Fibroblast of mammary gland (primary cell): ENCODE results near the gene GFRA4.

ENCODE experiments used
- DNase-seq: peaks from one replicate; pipeline ENCODE4 v3.0.0-alpha.2; 2010; ENCODE audit warnings: low read depth
- H3K4me3 ChIP-seq: 2 replicates; pipeline ENCODE4 v1.5.1; 2011; ENCODE audit warnings: low read depth, mild to moderate bottlenecking, low read length, moderate library complexity; ENCODE audit not compliant: control insufficient read depth
- TF ChIP-seq, protein P1 (sequence below): conservative IDR thresholded peaks from 2 replicates; pipeline ENCODE4 v1.5.1; 2011; ENCODE audit warnings: low read depth, low read length, inconsistent platforms; ENCODE audit not compliant: control insufficient read depth, insufficient read depth

GFRA4 gene

GRCh38 chr20:3687655-3688054 is 24.5 kb upstream of the GFRA4 start:
- TF ChIP-seq, protein P1, sequence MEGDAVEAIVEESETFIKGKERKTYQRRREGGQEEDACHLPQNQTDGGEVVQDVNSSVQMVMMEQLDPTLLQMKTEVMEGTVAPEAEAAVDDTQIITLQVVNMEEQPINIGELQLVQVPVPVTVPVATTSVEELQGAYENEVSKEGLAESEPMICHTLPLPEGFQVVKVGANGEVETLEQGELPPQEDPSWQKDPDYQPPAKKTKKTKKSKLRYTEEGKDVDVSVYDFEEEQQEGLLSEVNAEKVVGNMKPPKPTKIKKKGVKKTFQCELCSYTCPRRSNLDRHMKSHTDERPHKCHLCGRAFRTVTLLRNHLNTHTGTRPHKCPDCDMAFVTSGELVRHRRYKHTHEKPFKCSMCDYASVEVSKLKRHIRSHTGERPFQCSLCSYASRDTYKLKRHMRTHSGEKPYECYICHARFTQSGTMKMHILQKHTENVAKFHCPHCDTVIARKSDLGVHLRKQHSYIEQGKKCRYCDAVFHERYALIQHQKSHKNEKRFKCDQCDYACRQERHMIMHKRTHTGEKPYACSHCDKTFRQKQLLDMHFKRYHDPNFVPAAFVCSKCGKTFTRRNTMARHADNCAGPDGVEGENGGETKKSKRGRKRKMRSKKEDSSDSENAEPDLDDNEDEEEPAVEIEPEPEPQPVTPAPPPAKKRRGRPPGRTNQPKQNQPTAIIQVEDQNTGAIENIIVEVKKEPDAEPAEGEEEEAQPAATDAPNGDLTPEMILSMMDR, result no peak
- no peak overlapping the region for H3K4me3 ChIP-seq
- peak; percentile 83 for DNase-seq

DNA sequence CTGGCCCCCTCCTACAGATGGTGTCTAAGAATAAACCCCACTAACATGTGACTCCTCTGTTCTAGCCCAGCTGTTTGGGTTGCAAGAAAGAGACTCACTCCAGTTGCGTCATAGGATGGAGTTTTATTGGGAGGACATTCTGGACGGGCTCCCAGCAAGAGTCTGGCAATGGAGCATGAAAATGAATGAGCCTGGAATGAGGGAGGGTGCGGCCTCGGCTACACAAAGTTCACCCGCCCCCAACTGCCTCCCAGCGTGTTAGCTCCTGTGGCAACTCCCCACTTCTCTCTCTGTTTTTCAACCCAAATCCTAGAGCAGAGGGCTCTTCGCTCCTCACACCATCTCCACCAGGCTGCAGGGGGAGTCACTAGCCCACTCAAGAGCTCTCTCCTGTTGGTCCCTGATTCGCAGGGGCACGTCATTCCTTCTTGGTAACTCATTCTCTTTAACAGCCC is 23.7 kb upstream of the GFRA4 start:
- H3K4me3 ChIP-seq, result no peak overlapping the region
- DNase-seq, result peak; percentile 96

GRCh38 chr20:3686421-3686820 is 23.2 kb upstream of the GFRA4 start:
- TF ChIP-seq, protein P1, result no peak
- no peak overlapping the region for H3K4me3 ChIP-seq
- DNase-seq, result no peak

More for the DNA sequence above, 23.7 kb upstream of the GFRA4 start:
- TF ChIP-seq, protein P1, result no peak

DNA sequence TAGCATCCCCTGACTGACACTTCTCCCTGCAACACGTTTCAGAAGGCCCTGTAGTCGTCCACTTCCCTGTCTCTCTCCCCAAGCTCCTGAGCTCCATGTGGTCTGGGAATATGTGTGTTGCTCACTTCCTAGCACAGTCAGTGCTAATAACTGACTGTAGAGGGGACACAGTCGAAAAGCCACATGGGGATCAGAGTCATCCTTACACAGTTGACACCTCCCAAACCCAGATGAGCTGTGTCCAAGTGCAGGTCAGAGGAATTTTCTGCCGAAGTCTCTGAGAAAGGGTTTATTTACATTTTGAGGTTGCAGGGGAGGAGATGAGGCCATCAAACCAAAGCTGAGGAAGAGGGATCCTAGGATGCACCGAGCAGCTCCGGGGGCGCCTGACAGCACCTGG is 22.1 kb upstream of the GFRA4 start:
- no peak overlapping the region for H3K4me3 ChIP-seq
- TF ChIP-seq, protein P1, result no peak
- peak; percentile 35 for DNase-seq

GRCh38 chr20:3681931-3682781 is 19.0 kb upstream of the GFRA4 start, which contains the start of gene ADAM33:
TSS of gene ADAM33 (minus strand) at chr20:3682010. CDS start at chr20:3682004, 6 bp downstream.
- DNase-seq, result peak; percentile 56

DNA sequence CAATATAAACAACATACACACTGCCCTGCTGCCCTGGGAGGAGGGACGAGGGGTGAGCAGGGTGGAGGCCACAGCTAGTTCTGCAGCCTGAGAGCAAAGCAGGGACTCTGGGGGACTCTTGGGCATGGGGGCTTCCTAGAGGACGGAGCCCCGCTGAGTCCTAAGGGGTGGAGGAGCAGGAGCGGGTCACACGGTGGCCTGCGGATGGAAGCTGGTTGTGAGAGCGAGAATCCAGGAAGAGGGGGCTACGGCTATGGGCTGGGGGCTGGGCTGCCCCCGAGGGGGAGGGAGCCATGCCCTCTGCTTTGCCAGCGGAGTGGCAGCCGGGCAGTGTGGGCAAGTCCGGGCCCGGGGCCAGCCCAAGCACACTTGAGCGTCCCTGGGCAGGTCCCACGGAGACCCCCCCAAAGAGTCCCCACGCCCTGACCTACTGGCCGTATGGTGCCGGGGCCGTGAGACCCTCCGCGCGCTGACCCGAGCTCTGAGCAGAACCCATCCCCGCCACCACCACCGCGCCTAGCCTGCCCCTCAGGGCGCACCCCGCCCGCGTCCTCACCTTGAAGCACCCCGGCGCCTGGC is 18.2 kb upstream of the GFRA4 start:
- H3K4me3 ChIP-seq, result peak overlapping the region; percentile 68
- no peak for DNase-seq
- TF ChIP-seq, protein P1, result no peak

More at GRCh38 chr20:3681931-3682781, 19.0 kb upstream of the GFRA4 start, which contains the start of gene ADAM33:
- H3K4me3 ChIP-seq, result peak within 1 kb of the TSS; percentile 68
- TF ChIP-seq, protein P1, result no peak
